GM06990 (cell line): Measurements from ENCODE around the gene GXYLT1.
"Not testable (repeated sequence)": the region's sequence is repeated elsewhere in the genome, so short reads cannot be mapped to it uniquely, and the experiment has no call there.

Source experiments
- DNase-seq: peaks from one replicate; pipeline ENCODE4 v3.0.0-alpha.2; 2011; ENCODE audit not compliant: insufficient read length; ENCODE audit errors: extremely low read depth
- H3K27me3 ChIP-seq: replicated peaks from 2 replicates; pipeline ENCODE4 v1.6.0; 2011; ENCODE audit warnings: low read length; ENCODE audit not compliant: control insufficient read depth, insufficient read depth
- H3K36me3 ChIP-seq: 2 replicates; pipeline ENCODE4 v1.5.1; 2011; ENCODE audit warnings: low read length; ENCODE audit not compliant: control insufficient read depth, insufficient read depth
- H3K4me3 ChIP-seq: replicated peaks from 2 replicates; pipeline ENCODE4 v1.5.1; 2011; ENCODE audit warnings: low read depth, mild to moderate bottlenecking, control low read depth, low read length
- TF ChIP-seq, protein P1 (sequence below): IDR thresholded peaks from 2 replicates; pipeline ENCODE4 v1.5.1; 2011; ENCODE audit warnings: low read length, control low read depth, mild to moderate bottlenecking, inconsistent platforms; ENCODE audit not compliant: insufficient read depth, poor library complexity, severe bottlenecking

Gene GXYLT1

DNA sequence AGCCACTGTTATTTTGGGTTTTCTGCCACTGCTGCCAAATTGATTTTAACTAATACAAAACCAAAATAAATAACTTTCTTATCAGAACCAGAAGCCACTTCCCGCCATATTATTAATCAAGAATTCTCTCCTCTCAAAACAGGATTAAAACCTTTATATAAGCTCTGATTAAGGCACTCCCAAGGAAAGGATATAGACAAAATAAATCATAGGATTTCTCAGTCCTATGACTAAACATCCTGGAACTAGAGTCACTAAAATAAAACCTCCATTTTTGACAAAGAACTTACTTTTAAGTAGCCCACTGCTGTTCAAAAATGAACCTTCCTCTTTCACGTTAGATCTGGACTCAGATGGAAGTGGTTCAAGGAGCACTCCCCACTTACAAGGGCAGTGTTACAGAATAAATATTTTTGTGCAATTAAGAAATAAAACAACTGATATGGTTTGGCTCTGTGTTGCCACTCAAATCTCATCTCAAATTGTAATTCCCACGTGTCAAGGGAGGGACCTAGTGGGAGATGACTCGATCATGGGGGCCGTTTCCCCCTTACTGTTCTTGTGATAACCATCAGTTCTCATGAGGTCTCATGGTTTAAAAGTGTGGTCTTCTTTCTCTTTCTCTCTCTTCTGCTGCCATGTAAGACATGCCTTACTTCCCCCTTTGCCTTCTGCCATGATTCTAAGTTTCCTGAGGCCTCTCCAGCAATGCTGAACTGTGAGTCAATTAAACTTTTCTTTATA lies 26.4 kb downstream of the GXYLT1 start:
- TF ChIP-seq, protein P1, sequence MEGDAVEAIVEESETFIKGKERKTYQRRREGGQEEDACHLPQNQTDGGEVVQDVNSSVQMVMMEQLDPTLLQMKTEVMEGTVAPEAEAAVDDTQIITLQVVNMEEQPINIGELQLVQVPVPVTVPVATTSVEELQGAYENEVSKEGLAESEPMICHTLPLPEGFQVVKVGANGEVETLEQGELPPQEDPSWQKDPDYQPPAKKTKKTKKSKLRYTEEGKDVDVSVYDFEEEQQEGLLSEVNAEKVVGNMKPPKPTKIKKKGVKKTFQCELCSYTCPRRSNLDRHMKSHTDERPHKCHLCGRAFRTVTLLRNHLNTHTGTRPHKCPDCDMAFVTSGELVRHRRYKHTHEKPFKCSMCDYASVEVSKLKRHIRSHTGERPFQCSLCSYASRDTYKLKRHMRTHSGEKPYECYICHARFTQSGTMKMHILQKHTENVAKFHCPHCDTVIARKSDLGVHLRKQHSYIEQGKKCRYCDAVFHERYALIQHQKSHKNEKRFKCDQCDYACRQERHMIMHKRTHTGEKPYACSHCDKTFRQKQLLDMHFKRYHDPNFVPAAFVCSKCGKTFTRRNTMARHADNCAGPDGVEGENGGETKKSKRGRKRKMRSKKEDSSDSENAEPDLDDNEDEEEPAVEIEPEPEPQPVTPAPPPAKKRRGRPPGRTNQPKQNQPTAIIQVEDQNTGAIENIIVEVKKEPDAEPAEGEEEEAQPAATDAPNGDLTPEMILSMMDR, result no peak
- Histone ChIP-seq H3K4me3 (no peak overlapping the region), H3K27me3 (no peaks in the 10 kb centered on the region), H3K36me3 (no peaks in the 10 kb centered on the region; the same call in none of the 2 replicates)
- no peak for DNase-seq

- no peak for DNase-seq
- no peaks in the 10 kb centered on the region; the same call in 1 of the 2 replicates for H3K36me3 ChIP-seq
- no peak overlapping the region for H3K4me3 ChIP-seq
- TF ChIP-seq, protein P1, result no peak
- H3K27me3 ChIP-seq, result no peaks in the 10 kb centered on the region
These were observed 35.6 kb downstream of the GXYLT1 start for GRCh38 chr12:42109031-42109430.

DNA sequence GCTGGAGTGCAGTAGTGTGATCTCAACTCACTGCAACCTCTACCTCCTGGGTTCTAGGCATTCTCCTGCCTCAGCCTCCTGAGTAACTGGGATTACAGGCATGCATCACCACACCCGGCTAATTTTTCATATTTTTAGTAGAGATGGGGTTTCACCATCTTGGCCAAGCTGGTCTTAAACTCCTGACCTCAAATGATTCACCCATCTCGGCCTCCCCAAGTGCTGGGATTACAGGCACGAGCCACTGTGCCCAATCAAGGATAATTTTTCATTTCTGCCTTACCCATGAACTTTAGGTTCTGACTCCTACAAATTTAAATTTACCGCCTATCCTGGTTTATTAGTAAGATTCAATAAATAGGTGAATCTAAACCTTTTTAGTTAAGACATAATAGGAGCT lies 37.9 kb downstream of the GXYLT1 start:
- not testable (repeated sequence) for H3K27me3 ChIP-seq, H3K4me3 ChIP-seq, DNase-seq, H3K36me3 ChIP-seq

GRCh38 chr12:42104784-42105183 lies 39.9 kb downstream of the GXYLT1 start:
- H3K4me3 ChIP-seq, result no peak overlapping the region
- no peak for DNase-seq

GRCh38 chr12:42104087-42104486 lies 40.6 kb downstream of the GXYLT1 start:
- H3K36me3 ChIP-seq, result no peaks in the 10 kb centered on the region; the same call in 1 of the 2 replicates
- H3K4me3 ChIP-seq, result no peak overlapping the region
- TF ChIP-seq, protein P1, result peak; percentile 3
- DNase-seq, result no peak
- no peaks in the 10 kb centered on the region for H3K27me3 ChIP-seq

More at GRCh38 chr12:42104784-42105183, 39.9 kb downstream of the GXYLT1 start:
- H3K36me3 ChIP-seq, result no peaks in the 10 kb centered on the region; the same call in 1 of the 2 replicates
- TF ChIP-seq, protein P1, result no peak
- H3K27me3 ChIP-seq, result no peaks in the 10 kb centered on the region

DNA sequence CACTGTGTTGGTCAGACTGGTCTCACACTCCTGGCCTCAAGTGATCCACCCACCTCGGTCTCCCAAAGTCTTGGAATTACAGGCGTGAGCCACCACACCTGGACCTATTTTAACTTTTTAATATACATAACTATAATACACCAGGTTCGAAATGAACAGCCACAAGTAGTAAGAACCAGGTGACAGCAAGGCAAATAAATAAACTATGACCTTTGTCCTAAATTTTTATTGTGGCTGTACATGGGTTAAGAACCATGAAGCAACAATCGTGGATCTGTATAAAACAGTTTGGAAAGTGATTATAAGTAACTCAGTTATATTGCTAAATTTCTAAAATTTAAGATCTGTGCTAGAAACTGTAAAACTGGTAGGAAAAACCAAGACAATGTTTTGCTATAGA lies 41.5 kb downstream of the GXYLT1 start:
- TF ChIP-seq, protein P1, result no peak
- Histone ChIP-seq H3K36me3 (no peaks in the 10 kb centered on the region; the same call in 1 of the 2 replicates), H3K27me3 (no peaks in the 10 kb centered on the region), H3K4me3 (no peak overlapping the region)
- no peak for DNase-seq
